ENCODE measurements around the gene VPS37D. TPM values are rescaled to one million over a fixed set of nuclear protein-coding genes. Genes with fewer than 3 reads are reported as not detected.

Gene VPS37D
- total RNA-seq, 1 donor from 2014 or later: 17.2 TPM

- TF ChIP-seq CTCF (IDR thresholded peaks at IDR 0.05; ENCODE audit: partially characterized antibody, unreplicated experiment): no peak
- no peaks in the 10 kb centered on the region for H3K36me3 Mint-ChIP-seq (ENCODE audit: unreplicated experiment)
- H3K27ac Mint-ChIP-seq (ENCODE audit: unreplicated experiment): no peak overlapping the region
- H3K9me3 Mint-ChIP-seq (ENCODE audit: unreplicated experiment): no peaks in the 10 kb centered on the region
- H3K27me3 Mint-ChIP-seq (ENCODE audit: unreplicated experiment): peaks cover 16% of the 10 kb centered on the region
- no peak overlapping the region for H3K4me3 Mint-ChIP-seq (ENCODE audit: unreplicated experiment)
- H3K4me1 Mint-ChIP-seq (ENCODE audit: low read depth, unreplicated experiment): no peaks in the 10 kb centered on the region
- DNase-seq: no peak
These were observed 21.9 kb upstream of the VPS37D start for GRCh38 chr7:73645643-73646174.

- peak overlapping the region; percentile 46 for H3K4me3 Mint-ChIP-seq (ENCODE audit: unreplicated experiment)
These were observed 20.6 kb upstream of the VPS37D start for GRCh38 chr7:73646785-73647724.

GRCh38 chr7:73647725-73648592, 19.7 kb upstream of the VPS37D start:
- Mint-ChIP-seq H3K27ac (ENCODE audit: unreplicated experiment) (no peak overlapping the region), H3K36me3 (ENCODE audit: unreplicated experiment) (no peaks in the 10 kb centered on the region), H3K9me3 (ENCODE audit: unreplicated experiment) (peaks cover 3% of the 10 kb centered on the region), H3K4me1 (ENCODE audit: low read depth, unreplicated experiment) (no peaks in the 10 kb centered on the region), H3K4me3 (ENCODE audit: unreplicated experiment) (peak overlapping the region; percentile 74), H3K27me3 (ENCODE audit: unreplicated experiment) (peaks cover 24% of the 10 kb centered on the region)
- DNase-seq: peak; percentile 34
- TF ChIP-seq CTCF (IDR thresholded peaks at IDR 0.05; ENCODE audit: partially characterized antibody, unreplicated experiment): no peak

More at GRCh38 chr7:73646785-73647724, 20.6 kb upstream of the VPS37D start:
- no peaks in the 10 kb centered on the region for H3K4me1 Mint-ChIP-seq (ENCODE audit: low read depth, unreplicated experiment)
- peaks cover 3% of the 10 kb centered on the region for H3K9me3 Mint-ChIP-seq (ENCODE audit: unreplicated experiment)
- no peak for DNase-seq
- peaks cover 20% of the 10 kb centered on the region for H3K27me3 Mint-ChIP-seq (ENCODE audit: unreplicated experiment)
- TF ChIP-seq CTCF (IDR thresholded peaks at IDR 0.05; ENCODE audit: partially characterized antibody, unreplicated experiment): no peak
- H3K27ac Mint-ChIP-seq (ENCODE audit: unreplicated experiment): no peak overlapping the region
- no peaks in the 10 kb centered on the region for H3K36me3 Mint-ChIP-seq (ENCODE audit: unreplicated experiment)

- Mint-ChIP-seq H3K27ac (ENCODE audit: unreplicated experiment) (no peak overlapping the region), H3K27me3 (ENCODE audit: unreplicated experiment) (peaks cover 24% of the 10 kb centered on the region), H3K4me3 (ENCODE audit: unreplicated experiment) (peak overlapping the region; percentile 74), H3K4me1 (ENCODE audit: low read depth, unreplicated experiment) (no peaks in the 10 kb centered on the region), H3K9me3 (ENCODE audit: unreplicated experiment) (peaks cover 3% of the 10 kb centered on the region), H3K36me3 (ENCODE audit: unreplicated experiment) (no peaks in the 10 kb centered on the region)
- DNase-seq: no peak
- no peak for TF ChIP-seq CTCF (IDR thresholded peaks at IDR 0.05; ENCODE audit: partially characterized antibody, unreplicated experiment)
These were observed 18.9 kb upstream of the VPS37D start for GRCh38 chr7:73648593-73649332.
